Psoas muscle (tissue), 8 donors: Measurements from ENCODE around the gene CD8B. TPM values are rescaled to one million over a fixed set of nuclear protein-coding genes. Genes with fewer than 3 reads are reported as not detected.

Experiments
- ATAC-seq, 4 donors: fragments of 200-7000 bp; cut with Tn5 transposase; one replicate each; pipeline ENCODE4 v1.9.1; 2020; ENCODE audit warnings: moderate library complexity in 3 of 4, mild to moderate bottlenecking in 2 of 4
- DNase-seq, 2 donors: peaks; one replicate each; pipeline ENCODE4 v3.0.0-alpha.2; 2020
- H3K27ac ChIP-seq: fragments of 200-600 bp; one replicate; pipeline ENCODE4 v1.8.0; 2022
- H3K27me3 ChIP-seq, 3 donors: fragments of 200-600 bp in 1 of 3; one replicate each; pipeline versions ENCODE4 v1.6.1 to v1.8.0; 2013 to 2022; ENCODE audit warnings: low read length in 2 of 3, mild to moderate bottlenecking in 2 of 3, moderate library complexity in 1 of 3; ENCODE audit not compliant: insufficient read depth in 3 of 3
- H3K36me3 ChIP-seq, 2 donors: fragments of 200-600 bp in 1 of 2; one replicate each; pipeline versions ENCODE4 v1.6.1 to v1.8.0; 2013 to 2022; ENCODE audit warnings: low read depth in 1 of 2, mild to moderate bottlenecking in 1 of 2, moderate library complexity in 1 of 2; ENCODE audit not compliant: insufficient read depth in 1 of 2
- H3K4me1 ChIP-seq: fragments of 200-600 bp; one replicate; pipeline ENCODE4 v1.8.0; 2022
- H3K4me3 ChIP-seq: fragments of 200-600 bp; one replicate; pipeline ENCODE4 v1.8.0; 2022; ENCODE audit warnings: mild to moderate bottlenecking
- H3K9me3 ChIP-seq: fragments of 200-600 bp; one replicate; pipeline ENCODE4 v1.8.0; 2022
- WGBS, 3 donors: extraction: QIAGEN DNeasy Blood & Tissue Kit; methylation state at CpG; one replicate each; pipeline versions ENCODE4 v1.1.6 to v1.1.7; 2013; 5-methylcytosine and 5-hydroxymethylcytosine counted together
- intact Hi-C, 2 donors: fragments of 100-400 bp; cut with DNase I; formaldehyde crosslinking; loops; one replicate each; pipeline versions ENCODE4 v1.11.0 to v1.14.2; 2022
- polyA plus RNA-seq, 3 donors: library from polyadenylated mRNA; stranded (reverse); fragments of 200-250 nt; gene quantifications; one replicate each; pipeline ENCODE4 v1.2.3, GENCODE V29; 2013
- total RNA-seq, 4 donors: library from RNA; stranded (reverse); fragmentation: NEBNext Ultra II Directional in 2 of 4; extraction: Animal tissue kit (Norgen Biotek cat#: 25700) in 2 of 4; gene quantifications; one replicate each; pipeline versions ENCODE4 v1.2.1 to v1.2.4, GENCODE V29; 2021 to 2023
- TF ChIP-seq, protein P1 (sequence below): fragments of 200-600 bp; IDR thresholded peaks from one replicate; pipeline ENCODE4 v1.8.0; 2022; ENCODE audit warnings: antibody characterized with exemption
- donor health status: healthy with polysubstance abuse.
- donor health status: DM: no; HTN: no; CAD: no; lungs with moderate emphysema.
- donor health status: Bipolar disorder and iron deficiency.
- donor health status: healthy.
- donor health status: DM: yes; HTN: yes; CAD: no.
- donor health status: DM: no; HTN: no; CAD: no.
- donor health status: DM: no; HTN: no; CAD: no.
- donor health status: DM: yes; HTN: yes; CAD: no.

CD8B gene
- total and polyA plus RNA-seq, 7 donors: 0.12 to 0.43 (median 0.13) TPM; not detected in 4

DNA sequence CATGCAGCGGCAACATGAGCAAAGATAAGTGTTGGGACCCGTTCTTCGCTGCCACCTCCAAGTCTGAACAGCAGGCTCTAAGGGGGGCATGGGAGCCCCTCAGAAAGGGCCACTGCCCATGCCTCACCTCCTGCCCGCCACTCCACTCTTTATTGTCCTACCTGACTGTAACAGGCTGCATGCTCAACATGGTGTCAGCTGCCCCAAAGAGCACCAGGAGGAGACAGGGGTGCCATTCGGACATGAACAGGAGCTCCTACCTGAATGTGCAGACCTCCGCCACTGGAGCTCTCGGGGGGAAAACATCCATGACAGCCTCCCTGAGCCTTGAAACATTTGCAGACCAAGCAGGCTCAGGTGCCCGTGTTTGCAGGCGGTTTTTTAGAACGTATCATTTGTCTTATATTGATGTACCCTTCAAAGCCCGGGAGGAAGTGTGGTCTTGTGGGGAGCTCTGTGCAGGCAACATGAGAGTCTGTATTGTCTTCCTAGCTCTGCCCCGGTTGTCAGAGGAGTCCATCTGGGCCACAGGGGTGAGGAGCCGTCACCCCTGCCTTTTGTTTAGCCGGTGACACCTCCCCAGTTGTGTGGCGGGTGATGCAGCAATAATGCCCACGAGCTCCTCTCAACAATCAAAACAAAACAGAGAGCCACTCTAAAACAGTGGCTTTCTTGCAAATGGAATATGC is 35.8 kb downstream of the CD8B start:
- Histone ChIP-seq H3K9me3 (peaks cover 4% of the 10 kb centered on the region), H3K4me1 (no peaks in the 10 kb centered on the region), H3K36me3 (no peaks in the 10 kb centered on the region), H3K4me3 (no peak overlapping the region), H3K27ac (no peak overlapping the region), H3K27me3 (peaks cover 0 to 5% (median 2%) of the 10 kb centered on the region in 3 donors)
- 68 to 76% (median 72%) methylated on average over 16 of the region's 16 CpGs for WGBS, 3 donors
- ATAC-seq (no peak), DNase-seq (no peak)
- intact Hi-C loops: no loop called here
- TF ChIP-seq, protein P1, sequence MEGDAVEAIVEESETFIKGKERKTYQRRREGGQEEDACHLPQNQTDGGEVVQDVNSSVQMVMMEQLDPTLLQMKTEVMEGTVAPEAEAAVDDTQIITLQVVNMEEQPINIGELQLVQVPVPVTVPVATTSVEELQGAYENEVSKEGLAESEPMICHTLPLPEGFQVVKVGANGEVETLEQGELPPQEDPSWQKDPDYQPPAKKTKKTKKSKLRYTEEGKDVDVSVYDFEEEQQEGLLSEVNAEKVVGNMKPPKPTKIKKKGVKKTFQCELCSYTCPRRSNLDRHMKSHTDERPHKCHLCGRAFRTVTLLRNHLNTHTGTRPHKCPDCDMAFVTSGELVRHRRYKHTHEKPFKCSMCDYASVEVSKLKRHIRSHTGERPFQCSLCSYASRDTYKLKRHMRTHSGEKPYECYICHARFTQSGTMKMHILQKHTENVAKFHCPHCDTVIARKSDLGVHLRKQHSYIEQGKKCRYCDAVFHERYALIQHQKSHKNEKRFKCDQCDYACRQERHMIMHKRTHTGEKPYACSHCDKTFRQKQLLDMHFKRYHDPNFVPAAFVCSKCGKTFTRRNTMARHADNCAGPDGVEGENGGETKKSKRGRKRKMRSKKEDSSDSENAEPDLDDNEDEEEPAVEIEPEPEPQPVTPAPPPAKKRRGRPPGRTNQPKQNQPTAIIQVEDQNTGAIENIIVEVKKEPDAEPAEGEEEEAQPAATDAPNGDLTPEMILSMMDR: no peak

DNA sequence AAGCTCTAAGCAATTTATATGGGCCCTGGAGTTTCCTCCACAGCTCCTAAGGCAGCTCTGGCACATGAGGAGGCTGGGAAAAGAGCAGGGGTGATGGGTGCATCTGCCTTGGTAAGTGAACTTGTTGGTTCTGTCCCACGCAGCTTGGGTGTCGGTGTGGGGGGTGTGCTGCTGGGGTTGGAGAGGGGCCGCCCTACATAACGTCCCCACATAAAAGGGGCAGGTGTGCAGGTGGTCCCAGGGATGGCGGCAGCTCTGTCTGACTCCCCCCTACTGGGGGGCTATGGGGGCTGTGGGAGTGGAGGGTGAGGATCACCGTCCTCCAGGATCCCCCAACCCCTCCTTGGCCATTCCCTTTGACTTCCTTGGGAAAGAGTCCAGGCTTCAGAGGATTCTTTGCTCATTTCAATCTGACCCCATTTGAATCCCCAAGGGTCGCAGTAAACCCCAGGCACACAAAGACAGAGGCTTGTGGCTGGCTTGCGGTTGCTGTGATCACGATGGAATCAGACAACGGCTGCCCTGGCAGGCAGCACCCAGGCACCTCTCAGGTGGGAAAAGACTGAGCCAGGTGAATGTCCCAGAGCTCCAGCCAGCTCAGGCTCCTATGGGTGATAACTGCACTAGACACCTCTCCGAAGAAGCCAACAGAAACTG is 36.5 kb downstream of the CD8B start:
- Histone ChIP-seq H3K27ac (no peak overlapping the region), H3K4me3 (no peak overlapping the region), H3K36me3 (no peaks in the 10 kb centered on the region), H3K9me3 (peaks cover 4% of the 10 kb centered on the region), H3K4me1 (no peaks in the 10 kb centered on the region), H3K27me3 (peaks cover 0 to 5% (median 2%) of the 10 kb centered on the region in 3 donors)
- no peak for DNase-seq
- intact Hi-C loops: no loop called here
- WGBS, 3 donors: 77 to 87% (median 81%) methylated on average over 11 of the region's 11 CpGs
- TF ChIP-seq, protein P1: no peak
- ATAC-seq: no peak

DNA sequence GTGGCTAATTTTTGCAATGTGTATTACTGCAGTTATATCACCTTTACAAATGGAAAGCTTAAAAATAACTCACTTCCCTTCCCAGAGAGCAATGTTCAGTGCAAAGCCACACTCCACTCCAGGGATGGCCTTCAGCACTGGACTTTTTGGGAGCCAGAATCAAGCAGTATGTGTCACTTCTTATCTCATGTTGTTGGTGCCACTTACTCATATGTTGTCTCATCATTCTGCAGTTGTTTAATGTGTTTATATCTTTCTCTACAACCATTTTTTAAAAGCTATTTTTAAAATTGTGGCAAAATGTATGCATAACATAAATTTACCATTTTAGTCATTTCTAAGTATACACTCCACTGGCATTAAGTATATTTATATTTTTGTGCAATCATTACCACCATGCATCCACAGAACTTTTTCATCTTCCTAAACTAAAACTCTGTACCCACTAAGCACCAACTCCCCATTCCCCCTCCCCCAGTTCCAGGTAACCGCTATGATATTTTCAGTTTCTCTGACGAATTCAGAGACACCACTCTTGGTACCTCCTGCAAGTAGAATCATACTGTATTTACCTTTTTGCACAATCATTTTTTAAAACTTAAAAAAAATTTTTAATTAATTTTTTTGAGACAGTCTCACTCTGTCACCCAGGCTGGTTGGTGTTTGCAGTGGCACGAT is 38.9 kb downstream of the CD8B start:
- no peak overlapping the region for H3K27ac ChIP-seq
- peaks cover 4% of the 10 kb centered on the region for H3K9me3 ChIP-seq
- 80 to 94% (median 93%) methylated on average over 3 of the region's 3 CpGs for WGBS, 3 donors
- H3K4me1 ChIP-seq: no peaks in the 10 kb centered on the region
- no peak for DNase-seq
- peaks cover 0 to 5% (median 2%) of the 10 kb centered on the region in 3 donors for H3K27me3 ChIP-seq
- TF ChIP-seq, protein P1: no peak
- H3K36me3 ChIP-seq: no peaks in the 10 kb centered on the region
- no peak for ATAC-seq
- intact Hi-C loops: no loop called here
- no peak overlapping the region for H3K4me3 ChIP-seq

DNA sequence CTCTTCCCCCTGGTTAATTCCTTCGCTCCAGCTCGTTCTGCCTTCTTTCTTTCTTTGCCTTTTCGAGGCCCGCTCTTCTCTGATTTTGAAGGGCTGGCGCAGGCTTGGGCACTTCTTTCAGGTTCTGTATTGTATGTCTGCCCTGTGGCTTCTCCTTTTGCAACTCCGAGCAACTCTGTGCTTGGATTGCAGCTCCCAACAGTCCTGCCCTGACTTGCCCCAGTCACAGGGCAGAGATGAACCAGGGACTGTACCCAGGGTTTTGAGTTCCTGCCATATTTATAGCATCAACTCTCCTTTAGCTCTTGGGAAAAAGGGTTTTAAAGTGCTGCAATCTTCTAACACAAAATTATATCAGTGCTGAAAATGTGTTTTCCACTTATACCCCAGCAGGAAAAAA is 39.8 kb downstream of the CD8B start:
- ATAC-seq (no peak), DNase-seq (no peak)
- WGBS, 3 donors: 89 to 92% (median 91%) methylated on average over 6 of the region's 6 CpGs
- intact Hi-C loops: no loop called here
- no peak overlapping the region for H3K27ac ChIP-seq
- no peaks in the 10 kb centered on the region for H3K36me3 ChIP-seq
- H3K4me3 ChIP-seq: no peak overlapping the region
- H3K27me3 ChIP-seq: peaks cover 0 to 5% (median 2%) of the 10 kb centered on the region in 3 donors
- TF ChIP-seq, protein P1: no peak
- no peaks in the 10 kb centered on the region for H3K4me1 ChIP-seq
- H3K9me3 ChIP-seq: peaks cover 4% of the 10 kb centered on the region
